ENCODE data around the gene HERC5.
"Not testable (repeated sequence)": the region's sequence is repeated elsewhere in the genome, so short reads cannot be mapped to it uniquely, and the experiment has no call there.

The HERC5 gene

GRCh38 chr4:88422403-88422802, 34.5 kb upstream of the HERC5 start:
- Histone ChIP-seq H3K4me1 (ENCODE audit: control insufficient read depth in 5 of 5, insufficient read depth in 5 of 5, low read length in 5 of 5) (no peaks in the 10 kb centered on the region), H3K4me3 (ENCODE audit: low read depth in 1 of 5, low read length in 5 of 5) (no peak overlapping the region), H3K36me3 (ENCODE audit: control insufficient read depth in 5 of 5, insufficient read depth in 5 of 5, low read length in 5 of 5) (peaks cover 0 to 4% (median 0%) of the 10 kb centered on the region in 5 donors), H3K9me3 (ENCODE audit: control insufficient read depth in 5 of 5, low read length in 5 of 5) (peaks cover 0 to 6% (median 0%) of the 10 kb centered on the region in 5 donors), H3K9ac (ENCODE audit: low read length in 5 of 5) (no peak overlapping the region), H3K27me3 (ENCODE audit: control insufficient read depth in 5 of 5, insufficient read depth in 4 of 5, low read length in 5 of 5) (no peaks in the 10 kb centered on the region), H3K27ac (ENCODE audit: low read depth, low read length) (no peak overlapping the region)

- no peak overlapping the region for H3K4me3 ChIP-seq (ENCODE audit: low read depth in 1 of 5, low read length in 5 of 5)
- H3K9ac ChIP-seq (ENCODE audit: low read length in 5 of 5), result no peak overlapping the region
- H3K9me3 ChIP-seq (ENCODE audit: control insufficient read depth in 5 of 5, low read length in 5 of 5), result peaks cover 0 to 8% (median 0%) of the 10 kb centered on the region in 5 donors
- no peak overlapping the region for H3K27ac ChIP-seq (ENCODE audit: low read depth, low read length)
- peaks cover 0 to 6% (median 4%) of the 10 kb centered on the region in 5 donors for H3K36me3 ChIP-seq (ENCODE audit: control insufficient read depth in 5 of 5, insufficient read depth in 5 of 5, low read length in 5 of 5)
- H3K4me1 ChIP-seq (ENCODE audit: control insufficient read depth in 5 of 5, insufficient read depth in 5 of 5, low read length in 5 of 5), result no peaks in the 10 kb centered on the region
- no peaks in the 10 kb centered on the region for H3K27me3 ChIP-seq (ENCODE audit: control insufficient read depth in 5 of 5, insufficient read depth in 4 of 5, low read length in 5 of 5)
These were observed 27.5 kb upstream of the HERC5 start for GRCh38 chr4:88429401-88429800.

GRCh38 chr4:88435987-88436693, 20.8 kb upstream of the HERC5 start:
- Histone ChIP-seq H3K27me3 (ENCODE audit: control insufficient read depth in 5 of 5, insufficient read depth in 4 of 5, low read length in 5 of 5) (no peaks in the 10 kb centered on the region), H3K4me3 (ENCODE audit: low read depth in 1 of 5, low read length in 5 of 5) (no peak overlapping the region), H3K9ac (ENCODE audit: low read length in 5 of 5) (no peak overlapping the region), H3K27ac (ENCODE audit: low read depth, low read length) (no peak overlapping the region), H3K9me3 (ENCODE audit: control insufficient read depth in 5 of 5, low read length in 5 of 5) (peaks cover 0 to 8% (median 0%) of the 10 kb centered on the region in 5 donors), H3K36me3 (ENCODE audit: control insufficient read depth in 5 of 5, insufficient read depth in 5 of 5, low read length in 5 of 5) (peaks cover 0 to 9% (median 3%) of the 10 kb centered on the region in 5 donors), H3K4me1 (ENCODE audit: control insufficient read depth in 5 of 5, insufficient read depth in 5 of 5, low read length in 5 of 5) (no peaks in the 10 kb centered on the region)

GRCh38 chr4:88437873-88438272, 19.0 kb upstream of the HERC5 start:
- H3K27me3 ChIP-seq (ENCODE audit: control insufficient read depth in 5 of 5, insufficient read depth in 4 of 5, low read length in 5 of 5); H3K27ac ChIP-seq (ENCODE audit: low read depth, low read length); H3K4me3 ChIP-seq (ENCODE audit: low read depth in 1 of 5, low read length in 5 of 5); H3K9me3 ChIP-seq (ENCODE audit: control insufficient read depth in 5 of 5, low read length in 5 of 5); H3K9ac ChIP-seq (ENCODE audit: low read length in 5 of 5); H3K4me1 ChIP-seq (ENCODE audit: control insufficient read depth in 5 of 5, insufficient read depth in 5 of 5, low read length in 5 of 5): not testable (repeated sequence)
- peaks cover 0 to 21% (median 10%) of the 10 kb centered on the region in 5 donors for H3K36me3 ChIP-seq (ENCODE audit: control insufficient read depth in 5 of 5, insufficient read depth in 5 of 5, low read length in 5 of 5)

- H3K9ac ChIP-seq (ENCODE audit: low read length in 5 of 5), result no peak overlapping the region
- peaks cover 0 to 22% (median 9%) of the 10 kb centered on the region in 5 donors for H3K36me3 ChIP-seq (ENCODE audit: control insufficient read depth in 5 of 5, insufficient read depth in 5 of 5, low read length in 5 of 5)
- no peaks in the 10 kb centered on the region for H3K9me3 ChIP-seq (ENCODE audit: control insufficient read depth in 5 of 5, low read length in 5 of 5)
- no peak overlapping the region for H3K4me3 ChIP-seq (ENCODE audit: low read depth in 1 of 5, low read length in 5 of 5)
- no peaks in the 10 kb centered on the region for H3K27me3 ChIP-seq (ENCODE audit: control insufficient read depth in 5 of 5, insufficient read depth in 4 of 5, low read length in 5 of 5)
- H3K4me1 ChIP-seq (ENCODE audit: control insufficient read depth in 5 of 5, insufficient read depth in 5 of 5, low read length in 5 of 5), result peaks cover 0 to 4% (median 0%) of the 10 kb centered on the region in 5 donors
- no peak overlapping the region for H3K27ac ChIP-seq (ENCODE audit: low read depth, low read length)
These were observed 17.7 kb upstream of the HERC5 start for GRCh38 chr4:88439161-88439760.

GRCh38 chr4:88440146-88440545, 16.8 kb upstream of the HERC5 start:
- Histone ChIP-seq H3K4me3 (ENCODE audit: low read depth in 1 of 5, low read length in 5 of 5) (no peak overlapping the region), H3K27me3 (ENCODE audit: control insufficient read depth in 5 of 5, insufficient read depth in 4 of 5, low read length in 5 of 5) (no peaks in the 10 kb centered on the region), H3K4me1 (ENCODE audit: control insufficient read depth in 5 of 5, insufficient read depth in 5 of 5, low read length in 5 of 5) (peaks cover 0 to 5% (median 0%) of the 10 kb centered on the region in 5 donors), H3K9ac (ENCODE audit: low read length in 5 of 5) (no peak overlapping the region), H3K27ac (ENCODE audit: low read depth, low read length) (no peak overlapping the region), H3K36me3 (ENCODE audit: control insufficient read depth in 5 of 5, insufficient read depth in 5 of 5, low read length in 5 of 5) (peaks cover 0 to 22% (median 8%) of the 10 kb centered on the region in 5 donors), H3K9me3 (ENCODE audit: control insufficient read depth in 5 of 5, low read length in 5 of 5) (no peaks in the 10 kb centered on the region)

GRCh38 chr4:88441696-88442095, 15.2 kb upstream of the HERC5 start:
- peaks cover 0 to 13% (median 0%) of the 10 kb centered on the region in 5 donors for H3K4me1 ChIP-seq (ENCODE audit: control insufficient read depth in 5 of 5, insufficient read depth in 5 of 5, low read length in 5 of 5)

GRCh38 chr4:88442689-88443191, 14.2 kb upstream of the HERC5 start:
- H3K9me3 ChIP-seq (ENCODE audit: control insufficient read depth in 5 of 5, low read length in 5 of 5), result no peaks in the 10 kb centered on the region
- no peak overlapping the region for H3K4me3 ChIP-seq (ENCODE audit: low read depth in 1 of 5, low read length in 5 of 5)
- H3K27ac ChIP-seq (ENCODE audit: low read depth, low read length), result no peak overlapping the region
- no peak overlapping the region for H3K9ac ChIP-seq (ENCODE audit: low read length in 5 of 5)
- H3K4me1 ChIP-seq (ENCODE audit: control insufficient read depth in 5 of 5, insufficient read depth in 5 of 5, low read length in 5 of 5), result peaks cover 0 to 13% (median 0%) of the 10 kb centered on the region in 5 donors
- H3K27me3 ChIP-seq (ENCODE audit: control insufficient read depth in 5 of 5, insufficient read depth in 4 of 5, low read length in 5 of 5), result no peaks in the 10 kb centered on the region
- peaks cover 0 to 22% (median 8%) of the 10 kb centered on the region in 5 donors for H3K36me3 ChIP-seq (ENCODE audit: control insufficient read depth in 5 of 5, insufficient read depth in 5 of 5, low read length in 5 of 5)

More at GRCh38 chr4:88441696-88442095, 15.2 kb upstream of the HERC5 start:
- H3K36me3 ChIP-seq (ENCODE audit: control insufficient read depth in 5 of 5, insufficient read depth in 5 of 5, low read length in 5 of 5), result peaks cover 0 to 22% (median 8%) of the 10 kb centered on the region in 5 donors
- no peak overlapping the region for H3K27ac ChIP-seq (ENCODE audit: low read depth, low read length)
- H3K9ac ChIP-seq (ENCODE audit: low read length in 5 of 5), result no peak overlapping the region
- no peak overlapping the region for H3K4me3 ChIP-seq (ENCODE audit: low read depth in 1 of 5, low read length in 5 of 5)
- no peaks in the 10 kb centered on the region for H3K27me3 ChIP-seq (ENCODE audit: control insufficient read depth in 5 of 5, insufficient read depth in 4 of 5, low read length in 5 of 5)
- H3K9me3 ChIP-seq (ENCODE audit: control insufficient read depth in 5 of 5, low read length in 5 of 5), result no peaks in the 10 kb centered on the region

GRCh38 chr4:88443486-88443885, 13.4 kb upstream of the HERC5 start:
- peaks cover 0 to 22% (median 8%) of the 10 kb centered on the region in 5 donors for H3K36me3 ChIP-seq (ENCODE audit: control insufficient read depth in 5 of 5, insufficient read depth in 5 of 5, low read length in 5 of 5)

GRCh38 chr4:88445252-88445651, 11.7 kb upstream of the HERC5 start:
- H3K4me3 ChIP-seq (ENCODE audit: low read depth in 1 of 5, low read length in 5 of 5), result no peak overlapping the region
- no peak overlapping the region for H3K27ac ChIP-seq (ENCODE audit: low read depth, low read length)
- H3K27me3 ChIP-seq (ENCODE audit: control insufficient read depth in 5 of 5, insufficient read depth in 4 of 5, low read length in 5 of 5), result no peaks in the 10 kb centered on the region
- H3K4me1 ChIP-seq (ENCODE audit: control insufficient read depth in 5 of 5, insufficient read depth in 5 of 5, low read length in 5 of 5), result peaks cover 0 to 13% (median 0%) of the 10 kb centered on the region in 5 donors
- H3K9me3 ChIP-seq (ENCODE audit: control insufficient read depth in 5 of 5, low read length in 5 of 5), result no peaks in the 10 kb centered on the region
- peaks cover 0 to 20% (median 7%) of the 10 kb centered on the region in 5 donors for H3K36me3 ChIP-seq (ENCODE audit: control insufficient read depth in 5 of 5, insufficient read depth in 5 of 5, low read length in 5 of 5)
- no peak overlapping the region for H3K9ac ChIP-seq (ENCODE audit: low read length in 5 of 5)

More at GRCh38 chr4:88443486-88443885, 13.4 kb upstream of the HERC5 start:
- Histone ChIP-seq H3K27me3 (ENCODE audit: control insufficient read depth in 5 of 5, insufficient read depth in 4 of 5, low read length in 5 of 5) (no peaks in the 10 kb centered on the region), H3K4me3 (ENCODE audit: low read depth in 1 of 5, low read length in 5 of 5) (no peak overlapping the region), H3K27ac (ENCODE audit: low read depth, low read length) (no peak overlapping the region), H3K4me1 (ENCODE audit: control insufficient read depth in 5 of 5, insufficient read depth in 5 of 5, low read length in 5 of 5) (peaks cover 0 to 13% (median 0%) of the 10 kb centered on the region in 5 donors), H3K9me3 (ENCODE audit: control insufficient read depth in 5 of 5, low read length in 5 of 5) (no peaks in the 10 kb centered on the region), H3K9ac (ENCODE audit: low read length in 5 of 5) (no peak overlapping the region)

Measured in subcutaneous abdominal adipose tissue (tissue), 5 donors.